ENCODE data around the gene KCNJ8.

GRCh38 chr12:21766403-21766802, 8.1 kb downstream of the KCNJ8 start:
- TF ChIP-seq CTCF (IDR thresholded peaks at IDR 0.05): no peak
- TF ChIP-seq POLR2A (IDR thresholded peaks at IDR 0.05): no peak
